Suppressor macrophage (primary cell): ENCODE results near the gene PRAMEF18.
"Not testable (repeated sequence)": the region's sequence is repeated elsewhere in the genome, so short reads cannot be mapped to it uniquely, and the experiment has no call there.

Source experiments
- DNase-seq, 4 experiments: peaks; one replicate each; pipeline ENCODE4 v3.0.0-alpha.2; 2020 to 2022

Gene PRAMEF18

DNA sequence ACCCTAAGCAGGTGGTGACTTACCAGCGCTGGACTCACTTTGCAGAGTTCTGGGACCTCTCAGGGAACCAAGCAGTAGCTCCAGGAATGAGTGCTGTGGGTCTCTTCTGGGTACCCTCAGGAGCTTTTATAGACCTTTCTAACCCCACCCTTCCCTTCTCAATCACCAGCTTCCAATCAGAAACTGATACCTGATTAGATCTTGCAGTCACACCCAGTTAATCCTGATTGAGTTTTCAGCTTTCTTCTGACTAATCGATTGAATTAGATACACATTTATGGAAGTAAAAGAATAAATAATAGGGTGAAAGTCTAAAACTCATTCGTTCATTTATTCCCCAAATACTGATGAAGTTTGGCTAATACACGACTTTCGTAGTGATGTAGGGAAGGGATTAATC is 24.6 kb downstream of the PRAMEF18 start, which contains the start of gene PRAMEF13:
PRAMEF13 (minus strand) TSS at position 101 of the 400 bp plus-strand sequence. CDS start 1,820 bp downstream, outside the sequence.
- not testable (repeated sequence) for DNase-seq
